GM12878 (cell line): ENCODE results near the gene SUGCT. TPM values are rescaled to one million over a fixed set of nuclear protein-coding genes. Genes with fewer than 3 reads are reported as not detected.

ENCODE experiments used
- ATAC-seq: fragments of 200-7000 bp; cut with Tn5 transposase; 3 replicates; pipeline ENCODE4 v1.9.1; 2020; ENCODE audit warnings: mild to moderate bottlenecking, moderate library complexity
- BruUV-seq: library from RNA; stranded (reverse); fragments of 400-500 nt; replicated peaks from 2 replicates; lab custom pipeline; 2021; lab: Mats Ljungman, UMichigan
- CTCF ChIA-PET: fragments of 300-600 bp; sonication (Branson Sonifier 250); formaldehyde crosslinking; extraction: SDS; loops from one replicate; lab custom pipeline; 2021; ENCODE audit warnings: inconsistent platforms; lab: Yijun Ruan, JAX
- POLR2A ChIA-PET: fragments of 350-600 bp; formaldehyde crosslinking; extraction: SDS; loops from one replicate; lab custom pipeline; 2021; ENCODE audit warnings: inconsistent platforms; lab: Charles Lee
- RAD21 ChIA-PET: fragments of 300-600 bp; sonication (Branson Sonifier 250); formaldehyde crosslinking; loops from one replicate; lab custom pipeline; 2023; ENCODE audit warnings: antibody characterized with exemption; ENCODE audit not compliant: unreplicated experiment; lab: Charles Lee
- SMC1A ChIA-PET: fragments of 300-600 bp; sonication (Branson Sonifier 250); formaldehyde crosslinking; loops from one replicate; lab custom pipeline; 2023; ENCODE audit not compliant: unreplicated experiment, uncharacterized antibody; lab: Charles Lee
- DNase-seq: peaks from one replicate; pipeline ENCODE4 v3.0.0-alpha.2; 2011; ENCODE audit warnings: low read depth, low spot score
- FAIRE-seq: peaks from 3 replicates; lab custom pipeline; 2011; peaks lifted over from hg19 to GRCh38; lab: Jason Lieb, UNC
- H2AFZ ChIP-seq: 2 replicates; pipeline ENCODE4 v1.6.0; 2011; ENCODE audit warnings: low read depth, low read length, control low read depth; ENCODE audit not compliant: control insufficient read depth
- H3K27ac ChIP-seq: 2 replicates; pipeline ENCODE4 v1.5.1; 2011; ENCODE audit warnings: control low read depth; ENCODE audit not compliant: control insufficient read depth, insufficient read depth
- H3K27me3 ChIP-seq, 2 experiments: replicated peaks in 1 of 2; 2 replicates each; pipeline versions ENCODE4 v1.6.0 to v1.6.1; 2011; ENCODE audit warnings: low read length in 1 of 2; ENCODE audit not compliant: control insufficient read depth in 2 of 2, insufficient read depth in 2 of 2
- H3K36me3 ChIP-seq, 2 experiments: 2 replicates each; pipeline ENCODE4 v1.5.1; 2011; ENCODE audit warnings: low read length in 1 of 2; ENCODE audit not compliant: control insufficient read depth in 2 of 2, insufficient read depth in 2 of 2
- H3K4me1 ChIP-seq: 2 replicates; pipeline ENCODE4 v1.6.1; 2011; ENCODE audit warnings: mild to moderate bottlenecking, low read length, moderate library complexity, mixed read lengths; ENCODE audit not compliant: control insufficient read depth, insufficient read depth
- H3K4me2 ChIP-seq: 2 replicates; pipeline ENCODE4 v1.6.0; 2011; ENCODE audit warnings: control low read depth; ENCODE audit not compliant: control insufficient read depth, insufficient read depth
- H3K4me3 ChIP-seq: fragments of 200-600 bp; sonication (generic); 2 replicates; pipeline ENCODE4 v1.5.1; 2016
- H3K79me2 ChIP-seq: 2 replicates; pipeline ENCODE4 v1.6.0; 2011; ENCODE audit warnings: low read length; ENCODE audit not compliant: control insufficient read depth, insufficient read depth
- H3K9ac ChIP-seq: 2 replicates; pipeline ENCODE4 v1.8.0; 2011; ENCODE audit warnings: low read length, control low read depth, mixed read lengths; ENCODE audit not compliant: control insufficient read depth, insufficient read depth
- H3K9me3 ChIP-seq: replicated peaks from 3 replicates; pipeline ENCODE4 v1.5.1; 2011; ENCODE audit warnings: mild to moderate bottlenecking, low read length; ENCODE audit not compliant: control insufficient read depth, insufficient read depth
- H4K20me1 ChIP-seq: 2 replicates; pipeline ENCODE4 v1.6.0; 2011; ENCODE audit not compliant: control insufficient read depth, insufficient read depth
- CEBPB ChIP-seq, 2 experiments: fragments of 150-350 bp in 1 of 2; IDR thresholded peaks; 2 replicates each; pipeline ENCODE4 v1.6.1; 2012 to 2014; ENCODE audit warnings: low read depth in 2 of 2, low read length in 2 of 2, borderline replicate concordance in 1 of 2, inconsistent platforms in 1 of 2
- CHD1 ChIP-seq: IDR thresholded peaks from 2 replicates; pipeline ENCODE4 v1.6.1; 2012; ENCODE audit warnings: low read depth, low read length, improper control_type of control experiment
- FOXM1 ChIP-seq: IDR thresholded peaks from 2 replicates; pipeline ENCODE4 v1.6.1; 2012; ENCODE audit warnings: low read depth, mild to moderate bottlenecking, inconsistent platforms, low read length, moderate library complexity
- IKZF2 ChIP-seq, 2 experiments: fragments of 450-650 bp; IDR thresholded peaks; 2 replicates each; pipeline ENCODE4 v1.6.1; 2017; ENCODE audit warnings: mild to moderate bottlenecking in 2 of 2, moderate library complexity in 2 of 2
- MEF2B ChIP-seq: fragments of 450-650 bp; IDR thresholded peaks from 2 replicates; pipeline ENCODE4 v1.6.1; 2018; ENCODE audit warnings: mild to moderate bottlenecking, moderate library complexity; ENCODE audit not compliant: partially characterized antibody, poor library complexity, severe bottlenecking
- MYC ChIP-seq: IDR thresholded peaks from 2 replicates; pipeline ENCODE4 v1.6.1; 2011; ENCODE audit warnings: mild to moderate bottlenecking, low read length, moderate library complexity, inconsistent platforms; ENCODE audit not compliant: insufficient read depth, insufficient replicate concordance, insufficient read length, severe bottlenecking
- NFYA ChIP-seq: IDR thresholded peaks from 2 replicates; pipeline ENCODE4 v1.6.1; 2011; ENCODE audit warnings: low read depth, mild to moderate bottlenecking, low read length, improper control_type of control experiment, borderline replicate concordance
- PBX3 ChIP-seq: IDR thresholded peaks from 2 replicates; pipeline ENCODE4 v1.6.1; 2011; ENCODE audit warnings: mild to moderate bottlenecking, low read depth, low read length, moderate library complexity; ENCODE audit not compliant: insufficient replicate concordance
- RFX5 ChIP-seq: IDR thresholded peaks from 2 replicates; pipeline ENCODE4 v1.6.1; 2011; ENCODE audit warnings: low read depth, low read length, improper control_type of control experiment
- SKIL ChIP-seq: fragments of 450-650 bp; IDR thresholded peaks from 2 replicates; pipeline ENCODE4 v1.6.1; 2017; ENCODE audit warnings: mild to moderate bottlenecking, low read depth, inconsistent platforms; ENCODE audit not compliant: poor library complexity, severe bottlenecking
- SP1 ChIP-seq: IDR thresholded peaks from one replicate; pipeline ENCODE4 v1.6.1; 2011; ENCODE audit warnings: low read depth, low read length
- STAT3 ChIP-seq: IDR thresholded peaks from 2 replicates; pipeline ENCODE4 v1.6.1; 2011; ENCODE audit warnings: low read depth, low read length, improper control_type of control experiment
- TCF3 ChIP-seq: IDR thresholded peaks from 2 replicates; pipeline ENCODE4 v1.6.1; 2012; ENCODE audit warnings: low read depth, mild to moderate bottlenecking, low read length, borderline replicate concordance; ENCODE audit not compliant: insufficient read depth
- ZNF622 ChIP-seq: fragments of 450-650 bp; IDR thresholded peaks from 2 replicates; pipeline ENCODE4 v1.6.1; 2017; ENCODE audit warnings: mild to moderate bottlenecking, inconsistent platforms
- ZZZ3 ChIP-seq: IDR thresholded peaks from 2 replicates; pipeline ENCODE4 v1.6.1; 2011; ENCODE audit warnings: low read depth; ENCODE audit not compliant: control insufficient read depth, insufficient read length
- WGBS: methylation state at CpG from one replicate; pipeline ENCODE4 v1.1.6; 2016; ENCODE audit warnings: low lambda C conversion rate; ENCODE audit not compliant: insufficient replicate concordance, insufficient coverage; ENCODE audit errors: missing lambda C conversion rate; 5-methylcytosine and 5-hydroxymethylcytosine counted together
- in situ Hi-C: fragments of 300-500 bp; cut with MboI; formaldehyde crosslinking; loops from 9 replicates; pipeline ENCODE4 v1.14.3; 2018; ENCODE audit warnings: mixed read lengths
- intact Hi-C: fragments of 100-400 bp; cut with micrococcal nuclease; formaldehyde crosslinking; loops from one replicate; pipeline ENCODE4 v1.14.2; 2022; ENCODE audit not compliant: unreplicated experiment
- polyA plus RNA-seq, 11 experiments: library from polyadenylated mRNA; depleted of rRNA in 4 of 11; unstranded in 6 of 11; stranded (reverse) in 5 of 11; fragments of >200 nt; fragmentation: Nextera tagmentation in 4 of 11; fragmentation: Illumina TruSeq in 1 of 11; extraction: Ambion mirVana in 4 of 11; extraction: Trizol in 1 of 11; gene quantifications; 1 replicate in 1 of 11; 2 replicates in 10 of 11; pipeline versions ENCODE4 v1.2.1 to v1.2.3, GENCODE V29; 2011 to 2016; ENCODE audit warnings: inconsistent platforms in 2 of 11, missing spikeins in 2 of 11, low read depth in 1 of 11
- total RNA-seq, 4 experiments: library from RNA; depleted of rRNA in 3 of 4; stranded (reverse); fragments of >200 nt in 3 of 4; fragmentation: Illumina TruSeq in 1 of 4; extraction: Trizol in 1 of 4; gene quantifications; 2 replicates each; pipeline versions ENCODE4 v1.2.1 to v1.2.3, GENCODE V29; 2013 to 2021

Gene SUGCT
- total and polyA plus RNA-seq, 10 of the 15 experiments (the other 5 are each of a cell fraction or from before 2014, with no cell fraction given), result 0.08 to 1.2 (median 0.67) TPM; not detected in 1

- no TSS peak for BruUV-seq
- no peak for DNase-seq
Measured at GRCh38 chr7:40654171-40654570, 519.4 kb downstream of the SUGCT start.

More at GRCh38 chr7:40654171-40654570, 519.4 kb downstream of the SUGCT start:
- no peak for ATAC-seq
- H3K36me3 ChIP-seq, result no peaks in the 10 kb centered on the region
- H3K4me2 ChIP-seq, result no peak overlapping the region
- POLR2A ChIA-PET, result interaction anchor here (0.6 kb wide), 1 partner anchor 23 kb away, joined by 4 read pairs; no protein-coding TSS in a partner anchor
- TF ChIP-seq SP1 (no peak), MYC (no peak), IKZF2 (IDR thresholded peaks at IDR 0.05) (no peak), SKIL (no peak), ZNF622 (no peak), CEBPB (IDR thresholded peaks at IDR 0.05; ENCODE audit: borderline replicate concordance in 1 of 2, low read depth in 2 of 2, low read length in 2 of 2) (no peak), NFYA (no peak), CHD1 (no peak), MEF2B (no peak), RFX5 (no peak), ZZZ3 (no peak), STAT3 (no peak), FOXM1 (no peak), PBX3 (no peak), TCF3 (no peak)
- TF ChIP-seq, all 136 proteins: peak for 0
- RAD21 ChIA-PET, result no interaction called here
- Histone ChIP-seq H4K20me1 (no peaks in the 10 kb centered on the region), H3K4me3 (no peak overlapping the region), H3K9me3 (no peaks in the 10 kb centered on the region), H2AFZ (no peak overlapping the region), H3K79me2 (no peaks in the 10 kb centered on the region), H3K27me3 (no peaks in the 10 kb centered on the region), H3K27ac (no peak overlapping the region), H3K9ac (no peak overlapping the region), H3K4me1 (no peaks in the 10 kb centered on the region)
- CTCF ChIA-PET, result interaction anchor here (1.8 kb wide), 1 partner anchor 35 kb away, joined by 4 read pairs; no protein-coding TSS in a partner anchor
- 17% methylated on average over 4 of the region's 4 CpGs for WGBS
- in situ Hi-C loops (no loop called here), intact Hi-C loops (no loop called here)
- FAIRE-seq, result no peak
- SMC1A ChIA-PET, result interaction anchor here (1.0 to 1.9 kb wide), 3 partner anchors 10 to 51 kb away, joined by 3 to 6 read pairs (median 3); no protein-coding TSS in a partner anchor
